Fibroblast of skin of back (primary cell): ENCODE measurements around the gene RUVBL1. TPM values are rescaled to one million over a fixed set of nuclear protein-coding genes. Genes with fewer than 3 reads are reported as not detected.
"Not testable (repeated sequence)": the region's sequence is repeated elsewhere in the genome, so short reads cannot be mapped to it uniquely, and the experiment has no call there.

Source experiments
- DNase-seq: peaks from one replicate; pipeline ENCODE4 v3.0.0-alpha.2; 2013
- polyA plus RNA-seq, 2 experiments: library from polyadenylated mRNA; unstranded; fragments of 120-200 nt; gene quantifications; one replicate each; pipeline ENCODE4 v1.2.1, GENCODE V29; 2013; ENCODE audit not compliant: insufficient read length in 2 of 2

Gene RUVBL1
- polyA plus RNA-seq (2013, experiment 1 of 2; ENCODE audit: insufficient read length), result 63.9 TPM
- 34.5 TPM for polyA plus RNA-seq (2013, experiment 2 of 2; ENCODE audit: insufficient read length)

GRCh38 chr3:128123538-128124368, at the start of gene RUVBL1:
Gene RUVBL1, minus strand, starts transcription at chr3:128123812. Its CDS starts 88 bp downstream, at chr3:128123724.
- DNase-seq, result peak; percentile 98

- DNase-seq, result no peak
Measured at GRCh38 chr3:128173200-128173599, 49.6 kb upstream of the RUVBL1 start.

GRCh38 chr3:128170866-128171516, 47.4 kb upstream of the RUVBL1 start:
- peak; percentile 73 for DNase-seq

GRCh38 chr3:128168836-128169235, 45.2 kb upstream of the RUVBL1 start:
- no peak for DNase-seq

- peak; percentile 14 for DNase-seq
Measured at GRCh38 chr3:128167973-128168674, 44.5 kb upstream of the RUVBL1 start.

GRCh38 chr3:128167646-128167972, 44.0 kb upstream of the RUVBL1 start:
- DNase-seq, result no peak

GRCh38 chr3:128166971-128167453, 43.4 kb upstream of the RUVBL1 start:
- no peak for DNase-seq

GRCh38 chr3:128163432-128163831, 39.8 kb upstream of the RUVBL1 start:
- no peak for DNase-seq

- DNase-seq, result no peak
Measured at GRCh38 chr3:128160661-128161060, 37.0 kb upstream of the RUVBL1 start.

GRCh38 chr3:128155616-128156360, 32.2 kb upstream of the RUVBL1 start:
- DNase-seq, result no peak

- DNase-seq, result not testable (repeated sequence)
Measured at GRCh38 chr3:128154354-128154753, 30.7 kb upstream of the RUVBL1 start.

GRCh38 chr3:128153156-128154041, 29.8 kb upstream of the RUVBL1 start, which contains the start of gene EEFSEC:
Gene EEFSEC, plus strand, starts transcription at chr3:128153481. Its CDS starts 27 bp downstream, at chr3:128153508.
- peak; percentile 79 for DNase-seq

- peak; percentile 74 for DNase-seq
Measured at GRCh38 chr3:128152419-128153155, 29.0 kb upstream of the RUVBL1 start.

GRCh38 chr3:128151758-128152274, 28.2 kb upstream of the RUVBL1 start:
- no peak for DNase-seq

GRCh38 chr3:128149650-128150049, 26.0 kb upstream of the RUVBL1 start:
- DNase-seq, result no peak

- DNase-seq, result no peak
Measured at GRCh38 chr3:128146201-128146600, 22.6 kb upstream of the RUVBL1 start.

- no peak for DNase-seq
Measured at GRCh38 chr3:128145279-128145678, 21.7 kb upstream of the RUVBL1 start.

- DNase-seq, result no peak
Measured at GRCh38 chr3:128144512-128145187, 21.0 kb upstream of the RUVBL1 start.

- no peak for DNase-seq
Measured at GRCh38 chr3:128143496-128143895, 19.9 kb upstream of the RUVBL1 start.
